ENCODE data around the gene RNF144B. TPM values are rescaled to one million over a fixed set of nuclear protein-coding genes. Genes with fewer than 3 reads are reported as not detected.

Gene RNF144B
- total RNA-seq: 12.2 and 16.9 TPM in 2 replicates

DNA sequence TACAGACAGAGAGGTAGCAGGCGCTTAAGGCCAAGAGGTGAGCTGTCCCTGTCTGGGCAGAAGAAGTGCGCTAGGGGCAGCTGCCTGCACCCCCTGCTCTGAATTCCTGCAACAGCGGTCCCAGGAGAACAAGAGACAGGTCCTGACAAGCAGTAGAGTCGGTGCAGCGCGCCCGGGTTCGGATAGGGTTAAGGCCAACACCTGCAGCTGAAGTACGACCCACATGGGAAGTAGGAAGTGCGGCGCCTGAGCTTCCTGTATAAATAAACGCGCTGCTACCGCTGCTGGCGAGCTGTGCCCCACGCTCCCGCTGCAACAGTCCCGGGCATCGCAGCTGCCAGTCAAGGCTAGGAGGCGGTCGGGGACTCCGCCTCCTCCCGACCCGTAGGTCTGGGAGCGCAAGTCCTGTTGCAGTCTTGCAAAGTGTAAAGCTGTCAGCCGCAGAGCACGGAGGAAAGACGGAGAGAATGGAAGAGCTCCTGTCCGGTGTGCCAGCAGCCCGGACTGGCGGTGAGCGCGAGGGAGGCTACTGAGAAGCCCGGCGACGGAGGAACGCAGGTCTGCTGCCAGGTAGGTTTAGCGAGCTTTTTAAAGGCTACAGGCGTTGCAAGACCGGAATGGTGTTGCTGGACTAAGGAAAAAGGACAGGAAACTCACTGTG is at the start of gene RNF144B:
Gene RNF144B (plus strand): TSS at position 290 of the 661 bp plus-strand sequence. CDS start 12,185 bp downstream, outside the sequence.

Other genes with a start within 250 kb of the RNF144B start
- 12.3 and 18.5 TPM in 2 replicates for gene TPMT, start 232.3 kb upstream of the RNF144B start, total RNA-seq
- 19.2 and 20.9 TPM in 2 replicates for gene KDM1B, start 231.9 kb upstream of the RNF144B start, total RNA-seq
- gene DEK, start 122.8 kb upstream of the RNF144B start, total RNA-seq: 69.8 and 132 TPM in 2 replicates